Muscle layer of colon (tissue), 2 donors: Measurements from ENCODE around the gene WIF1.

Experiments used
- H3K27ac ChIP-seq: one replicate; pipeline ENCODE4 v1.7.0; 2013; ENCODE audit warnings: low read depth, mild to moderate bottlenecking, low read length, moderate library complexity
- H3K27me3 ChIP-seq, 2 donors: one replicate each; pipeline ENCODE4 v1.7.0; 2013; ENCODE audit warnings: low read length in 2 of 2, mild to moderate bottlenecking in 2 of 2; ENCODE audit not compliant: insufficient read depth in 2 of 2, control insufficient read depth in 1 of 2
- H3K36me3 ChIP-seq: one replicate; pipeline ENCODE4 v1.7.0; 2013; ENCODE audit warnings: mild to moderate bottlenecking, low read length; ENCODE audit not compliant: insufficient read depth
- H3K4me1 ChIP-seq: one replicate; pipeline ENCODE4 v1.7.0; 2013; ENCODE audit warnings: mild to moderate bottlenecking, low read length; ENCODE audit not compliant: insufficient read depth
- H3K4me3 ChIP-seq, 2 donors: one replicate each; pipeline ENCODE4 v1.7.0; 2013; ENCODE audit warnings: low read length in 2 of 2, low read depth in 1 of 2, mild to moderate bottlenecking in 1 of 2, moderate library complexity in 1 of 2
- H3K9ac ChIP-seq: one replicate; pipeline ENCODE4 v1.7.0; 2013; ENCODE audit warnings: low read length
- H3K9me3 ChIP-seq: one replicate; pipeline ENCODE4 v1.7.0; 2013; ENCODE audit warnings: mild to moderate bottlenecking, low read length
- donor health status: abdominal sarcoma.
- donor health status: Adenocarcinoma of cecum.

The WIF1 gene

DNA sequence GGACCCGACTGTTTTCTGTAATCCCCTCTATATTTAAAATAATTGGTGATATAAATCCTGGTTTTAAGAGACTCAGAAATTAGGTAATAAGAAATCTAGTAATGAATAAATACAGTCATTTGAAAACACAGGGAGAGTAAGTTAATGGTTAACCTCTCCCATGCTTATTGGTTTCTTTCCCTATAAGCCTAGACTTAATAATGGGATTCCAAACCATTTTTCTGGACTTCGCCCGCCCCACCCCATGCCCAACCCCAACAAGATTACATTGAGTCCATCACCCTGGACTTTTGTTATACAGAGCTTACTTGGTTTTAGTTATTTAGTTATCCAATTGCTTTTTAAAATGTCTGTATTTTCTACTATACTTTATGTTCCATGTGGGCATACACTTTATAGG lies 98.7 kb downstream of the WIF1 start:
- no peak overlapping the region for H3K9ac ChIP-seq
- H3K9me3 ChIP-seq, result no peaks in the 10 kb centered on the region
- no peak overlapping the region for H3K27ac ChIP-seq
- H3K36me3 ChIP-seq, result no peaks in the 10 kb centered on the region
- no peaks in the 10 kb centered on the region for H3K27me3 ChIP-seq
- H3K4me1 ChIP-seq, result no peaks in the 10 kb centered on the region
- H3K4me3 ChIP-seq, result no peak overlapping the region

- no peaks in the 10 kb centered on the region for H3K4me1 ChIP-seq
- H3K9me3 ChIP-seq, result no peaks in the 10 kb centered on the region
- H3K27ac ChIP-seq, result no peak overlapping the region
- H3K4me3 ChIP-seq, result no peak overlapping the region
- H3K27me3 ChIP-seq, result no peaks in the 10 kb centered on the region
- no peaks in the 10 kb centered on the region for H3K36me3 ChIP-seq
- H3K9ac ChIP-seq, result no peak overlapping the region
Measured at GRCh38 chr12:65019696-65020234, 101.3 kb downstream of the WIF1 start.

DNA sequence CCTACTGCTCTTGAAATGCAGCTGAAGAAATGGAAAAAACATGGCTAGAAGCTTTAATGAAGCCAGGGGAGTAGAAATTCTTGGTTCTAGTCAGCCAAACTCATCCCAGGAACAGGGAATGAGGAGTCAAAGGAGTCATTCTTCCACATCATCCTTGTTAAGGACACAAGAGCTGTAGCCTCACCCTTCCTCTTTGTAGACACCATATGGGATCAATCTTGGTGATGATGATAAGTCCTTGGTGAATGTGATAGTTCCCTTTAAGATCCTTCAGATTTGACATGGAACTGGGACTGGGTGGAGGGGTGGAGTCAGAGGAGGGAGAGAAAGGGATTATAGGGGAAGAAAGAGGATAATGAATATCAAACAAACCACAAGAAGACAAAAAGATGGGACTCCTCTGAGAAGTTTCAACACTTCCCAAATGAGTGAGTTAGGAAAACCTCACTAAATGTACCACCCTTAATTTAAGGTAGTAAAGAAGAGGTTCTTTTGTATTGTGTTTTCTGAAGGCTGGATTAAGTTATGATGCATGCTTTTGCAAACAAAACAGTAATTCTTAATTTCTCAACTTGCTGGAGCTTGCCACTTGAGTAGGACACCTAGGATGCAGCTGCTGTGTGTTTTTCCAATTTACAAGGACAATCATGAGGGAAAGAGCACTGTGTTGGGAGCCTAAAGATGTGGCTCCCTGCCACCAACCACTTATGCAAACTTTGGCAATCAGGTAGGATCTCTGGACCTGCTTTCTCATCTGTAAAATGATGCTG lies 104.0 kb downstream of the WIF1 start:
- Histone ChIP-seq H3K4me1 (no peaks in the 10 kb centered on the region), H3K27ac (no peak overlapping the region), H3K36me3 (no peaks in the 10 kb centered on the region), H3K9ac (no peak overlapping the region), H3K4me3 (no peak overlapping the region), H3K9me3 (no peaks in the 10 kb centered on the region), H3K27me3 (no peaks in the 10 kb centered on the region)

DNA sequence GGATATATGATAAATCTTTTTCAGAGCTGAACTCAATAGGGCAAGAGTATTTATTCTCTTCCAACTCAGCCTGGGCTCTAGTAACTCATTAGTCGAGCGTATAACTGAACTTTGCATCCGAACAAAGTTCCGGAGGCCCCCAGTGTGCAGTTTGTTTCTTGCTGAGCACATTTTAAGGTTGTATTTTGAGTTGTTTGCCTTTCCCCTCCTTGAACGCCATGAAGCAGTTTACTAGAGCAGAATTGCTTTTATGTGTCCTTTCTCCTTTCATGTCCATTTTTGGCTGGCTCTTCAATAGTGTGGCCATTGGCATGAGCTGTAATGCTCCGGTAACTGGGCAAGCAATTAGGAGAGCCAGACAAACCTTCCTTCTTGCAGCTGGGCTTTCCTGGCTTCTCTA lies 105.3 kb downstream of the WIF1 start:
- Histone ChIP-seq H3K27me3 (no peaks in the 10 kb centered on the region), H3K9me3 (no peaks in the 10 kb centered on the region), H3K4me3 (no peak overlapping the region), H3K27ac (no peak overlapping the region), H3K4me1 (no peaks in the 10 kb centered on the region), H3K9ac (no peak overlapping the region), H3K36me3 (no peaks in the 10 kb centered on the region)

DNA sequence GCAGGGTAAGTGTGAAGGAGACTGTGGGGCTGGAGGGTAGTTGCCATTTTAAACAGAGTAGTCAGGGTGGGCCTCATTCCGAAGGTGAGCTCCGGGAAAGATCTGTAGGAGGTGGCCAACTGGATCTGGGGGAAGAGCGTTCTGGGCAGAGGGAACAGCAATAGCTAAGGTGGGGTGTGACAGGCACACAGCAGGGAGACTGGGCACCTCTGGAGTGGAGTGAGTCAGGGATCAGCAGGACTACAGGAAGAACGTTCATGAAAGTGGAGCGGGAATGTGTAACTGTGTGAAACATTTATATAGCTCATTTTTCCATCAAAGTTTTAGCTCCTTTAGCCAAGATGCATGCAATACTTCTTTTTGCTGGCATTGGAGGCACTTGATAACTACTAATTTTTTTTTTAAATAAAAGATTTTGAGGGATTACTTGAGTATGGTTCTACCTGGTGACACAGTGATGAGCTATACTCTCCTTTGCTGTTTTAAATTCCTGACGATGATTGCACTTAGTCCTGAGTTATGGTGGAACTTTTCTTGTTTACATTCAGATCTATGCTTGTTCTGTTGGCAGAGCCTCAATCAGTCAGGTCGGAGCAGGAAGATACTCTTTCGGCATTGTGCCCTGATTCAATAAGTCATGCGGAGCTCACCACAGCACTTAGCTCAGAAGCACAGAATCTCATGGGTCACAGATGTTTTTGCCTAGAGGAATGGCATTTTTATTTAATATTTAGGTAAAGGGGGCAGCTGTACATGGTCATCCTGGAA lies 106.4 kb downstream of the WIF1 start:
- Histone ChIP-seq H3K36me3 (no peaks in the 10 kb centered on the region), H3K4me1 (no peaks in the 10 kb centered on the region), H3K9me3 (no peaks in the 10 kb centered on the region), H3K27ac (no peak overlapping the region), H3K27me3 (no peaks in the 10 kb centered on the region), H3K9ac (no peak overlapping the region), H3K4me3 (no peak overlapping the region)

DNA sequence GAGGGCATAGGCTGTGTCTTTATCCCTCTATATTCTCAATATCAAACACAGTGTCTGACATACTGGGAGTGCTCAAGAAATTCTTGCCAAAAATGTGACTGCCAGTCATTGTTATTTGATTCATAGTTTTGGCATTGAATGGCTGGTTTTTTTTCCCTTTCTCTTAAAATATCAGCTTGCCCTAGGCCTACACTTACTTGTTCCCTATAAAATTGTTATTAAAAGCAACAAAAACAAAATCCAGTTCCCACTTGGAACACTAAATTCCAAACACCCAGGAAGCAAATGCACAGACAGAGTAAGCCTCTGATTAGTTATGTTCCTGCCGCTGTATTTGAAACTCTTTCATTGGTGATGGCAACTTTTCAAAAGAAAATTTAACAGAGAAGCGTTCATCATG lies 110.7 kb downstream of the WIF1 start:
- no peaks in the 10 kb centered on the region for H3K4me1 ChIP-seq
- H3K27me3 ChIP-seq, result no peaks in the 10 kb centered on the region
- no peak overlapping the region for H3K27ac ChIP-seq
- H3K36me3 ChIP-seq, result no peaks in the 10 kb centered on the region
- no peak overlapping the region for H3K9ac ChIP-seq
- no peaks in the 10 kb centered on the region for H3K9me3 ChIP-seq
- no peak overlapping the region for H3K4me3 ChIP-seq

GRCh38 chr12:65005716-65006115 lies 115.4 kb downstream of the WIF1 start:
- no peak overlapping the region for H3K9ac ChIP-seq

GRCh38 chr12:65004270-65004669 lies 116.8 kb downstream of the WIF1 start:
- Histone ChIP-seq H3K4me3 (no peak overlapping the region), H3K9me3 (no peaks in the 10 kb centered on the region), H3K27me3 (no peaks in the 10 kb centered on the region), H3K27ac (no peak overlapping the region), H3K36me3 (no peaks in the 10 kb centered on the region), H3K4me1 (no peaks in the 10 kb centered on the region), H3K9ac (no peak overlapping the region)

More at GRCh38 chr12:65005716-65006115, 115.4 kb downstream of the WIF1 start:
- Histone ChIP-seq H3K4me1 (no peaks in the 10 kb centered on the region), H3K27ac (no peak overlapping the region), H3K36me3 (no peaks in the 10 kb centered on the region), H3K9me3 (no peaks in the 10 kb centered on the region), H3K27me3 (no peaks in the 10 kb centered on the region), H3K4me3 (no peak overlapping the region)
